Measurements from ENCODE around the gene SERPINE2.

Gene SERPINE2, protein sequence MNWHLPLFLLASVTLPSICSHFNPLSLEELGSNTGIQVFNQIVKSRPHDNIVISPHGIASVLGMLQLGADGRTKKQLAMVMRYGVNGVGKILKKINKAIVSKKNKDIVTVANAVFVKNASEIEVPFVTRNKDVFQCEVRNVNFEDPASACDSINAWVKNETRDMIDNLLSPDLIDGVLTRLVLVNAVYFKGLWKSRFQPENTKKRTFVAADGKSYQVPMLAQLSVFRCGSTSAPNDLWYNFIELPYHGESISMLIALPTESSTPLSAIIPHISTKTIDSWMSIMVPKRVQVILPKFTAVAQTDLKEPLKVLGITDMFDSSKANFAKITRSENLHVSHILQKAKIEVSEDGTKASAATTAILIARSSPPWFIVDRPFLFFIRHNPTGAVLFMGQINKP

DNA sequence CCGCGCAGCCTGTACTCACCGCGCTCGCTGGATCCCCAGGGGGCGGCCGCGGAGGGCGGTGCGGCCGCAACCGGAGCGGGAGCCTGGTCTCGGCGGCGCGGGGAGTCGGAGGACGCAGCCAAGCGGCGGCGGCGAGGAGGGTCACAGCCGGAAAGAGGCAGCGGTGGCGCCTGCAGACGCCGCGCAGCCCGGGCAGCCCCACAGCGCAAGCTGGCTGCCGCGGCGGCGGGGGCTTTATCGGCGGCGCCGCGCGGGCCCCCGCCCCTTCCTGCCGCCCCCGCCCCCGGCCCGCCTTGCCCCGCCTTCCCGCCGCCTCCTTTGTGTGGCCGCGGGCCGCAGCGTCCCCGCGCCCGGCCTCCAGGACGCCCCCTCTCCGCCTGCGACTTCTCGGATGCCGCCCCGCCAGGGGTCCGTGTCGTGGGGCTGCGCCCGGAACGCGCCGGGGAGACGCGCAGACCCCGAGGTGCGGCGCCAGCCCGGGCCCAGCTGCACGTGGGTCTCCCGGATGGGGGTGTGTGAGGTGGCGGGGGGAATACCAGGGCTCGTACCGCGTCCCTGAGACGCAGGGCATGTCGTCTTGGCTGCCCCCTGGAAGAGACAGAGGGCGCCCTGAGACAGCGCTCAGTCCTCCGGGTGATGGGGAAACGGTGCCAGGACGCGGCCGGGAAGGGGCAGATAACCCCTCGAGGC is at the start of gene SERPINE2:
Gene SERPINE2, minus strand, starts transcription at position 207 of the 690 bp plus-strand sequence. CDS start 37,386 bp downstream, outside the sequence.
- no peak for FAIRE-seq

DNA sequence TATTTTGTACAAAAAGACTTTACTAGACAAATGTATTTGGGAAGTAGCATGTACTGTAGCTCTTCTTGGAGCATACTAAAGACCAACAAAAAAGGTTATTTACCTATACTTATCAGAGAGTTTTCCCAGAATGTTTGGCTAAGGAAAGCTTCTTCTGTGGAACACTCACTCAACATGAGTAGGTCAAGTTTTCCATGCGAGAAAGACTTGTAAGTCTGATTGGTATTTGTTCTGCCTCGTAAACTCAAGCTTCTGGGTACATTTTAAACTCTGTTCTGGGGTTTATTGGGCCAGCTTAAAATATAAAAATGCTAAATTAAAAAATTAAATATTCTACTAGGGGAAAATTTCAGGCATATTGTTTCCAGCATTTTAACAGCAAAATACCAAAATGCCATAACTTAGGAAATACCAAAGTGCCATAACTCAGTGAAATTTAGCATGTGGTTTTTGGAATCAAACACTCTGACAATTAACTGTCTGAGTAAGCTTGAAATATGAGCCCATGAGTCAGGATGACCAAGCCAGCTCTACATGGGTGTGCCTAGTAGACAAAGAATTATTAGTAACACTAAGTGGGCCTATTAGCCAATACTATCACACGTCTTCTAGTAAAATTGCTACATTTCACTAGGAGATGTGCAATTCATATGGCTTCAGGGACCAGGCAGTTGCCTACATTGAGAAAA is 47.3 kb upstream of the SERPINE2 start:
- no peak for FAIRE-seq

DNA sequence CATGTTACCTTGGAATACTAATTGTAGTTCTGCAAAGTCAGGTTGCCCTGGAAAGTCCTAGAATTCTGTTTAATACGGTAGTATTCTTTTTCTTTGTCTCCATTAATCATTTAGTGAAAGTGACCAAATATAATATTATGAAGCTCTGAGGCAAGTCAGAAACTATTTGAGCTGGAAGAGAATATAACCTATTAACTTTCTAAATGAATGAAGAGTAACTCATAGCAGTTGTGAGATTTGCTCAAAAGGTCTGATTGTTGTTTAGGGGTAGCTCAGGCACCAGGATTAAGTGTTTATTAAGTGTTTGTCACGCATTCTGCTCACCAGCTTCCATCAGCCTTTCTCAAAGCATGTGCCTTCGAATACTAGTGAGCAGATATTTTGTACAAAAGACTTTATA is 46.7 kb upstream of the SERPINE2 start:
- no peak for FAIRE-seq

DNA sequence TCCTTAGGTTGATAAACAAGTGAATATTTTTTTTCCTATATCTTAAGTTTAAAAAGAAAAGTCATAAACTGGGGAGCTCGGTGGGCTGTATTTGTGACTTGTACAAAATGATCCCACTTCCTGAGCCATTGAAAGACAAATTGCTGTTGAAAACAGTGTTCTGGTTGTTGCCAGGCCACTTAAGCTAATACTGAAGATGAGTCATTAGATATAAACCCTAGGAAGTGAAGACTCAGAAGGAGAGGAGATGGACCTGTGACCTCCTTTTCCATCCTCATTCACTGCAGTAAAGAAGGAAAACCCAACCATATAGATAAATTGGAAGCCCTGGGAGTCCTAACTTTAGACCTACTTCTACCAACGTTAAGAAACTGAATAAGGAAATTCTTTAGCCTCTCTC is 46.2 kb upstream of the SERPINE2 start:
- no peak for FAIRE-seq

DNA sequence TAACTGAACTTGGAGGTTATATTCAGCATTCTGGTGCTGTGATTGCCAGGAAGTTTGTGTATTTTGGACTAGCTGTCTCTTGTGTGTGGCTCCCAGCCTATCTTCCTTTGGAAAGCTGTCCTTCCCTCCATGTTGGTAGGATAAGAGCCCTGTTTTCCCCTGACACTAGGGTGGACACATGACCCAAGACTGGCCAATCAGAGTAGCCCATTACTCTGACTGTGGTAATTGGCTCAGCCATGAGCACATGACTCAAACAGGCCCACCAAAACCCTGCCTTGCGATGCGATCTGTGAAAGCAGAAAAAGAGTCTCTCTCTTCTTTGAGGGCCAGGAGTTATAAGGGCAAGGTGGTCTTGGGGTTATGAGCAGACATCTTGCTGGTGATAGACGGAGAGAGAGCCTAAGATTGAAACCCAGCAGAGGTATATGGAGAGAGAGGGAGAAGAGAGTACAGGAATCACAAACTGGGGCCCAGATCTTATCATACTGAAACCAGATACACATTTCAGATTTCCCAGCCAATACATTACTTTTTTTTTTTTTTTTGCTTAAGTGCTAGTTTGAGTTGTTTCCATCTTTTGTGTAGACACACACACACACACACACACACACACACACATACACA is 45.3 kb upstream of the SERPINE2 start:
- no peak for FAIRE-seq

DNA sequence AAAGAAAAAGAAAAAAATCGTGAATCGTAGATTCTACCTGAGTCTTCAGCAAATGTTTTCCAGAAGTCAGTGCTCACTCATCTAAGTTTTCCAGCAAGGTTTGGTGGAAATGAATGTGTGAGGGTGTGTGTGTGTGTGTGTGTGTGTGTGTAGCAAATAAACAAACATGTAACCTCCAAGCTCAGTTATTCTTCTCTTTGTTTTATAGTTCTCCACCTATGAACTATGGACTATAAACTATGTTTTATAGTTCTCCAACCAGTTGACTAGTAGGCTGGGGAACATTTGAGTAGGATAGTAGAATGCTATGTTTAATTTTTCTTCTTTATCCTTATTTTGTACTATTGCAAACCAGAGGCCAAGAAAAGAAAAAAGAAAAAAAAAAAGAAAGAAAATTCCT is 44.6 kb upstream of the SERPINE2 start:
- no peak for FAIRE-seq

DNA sequence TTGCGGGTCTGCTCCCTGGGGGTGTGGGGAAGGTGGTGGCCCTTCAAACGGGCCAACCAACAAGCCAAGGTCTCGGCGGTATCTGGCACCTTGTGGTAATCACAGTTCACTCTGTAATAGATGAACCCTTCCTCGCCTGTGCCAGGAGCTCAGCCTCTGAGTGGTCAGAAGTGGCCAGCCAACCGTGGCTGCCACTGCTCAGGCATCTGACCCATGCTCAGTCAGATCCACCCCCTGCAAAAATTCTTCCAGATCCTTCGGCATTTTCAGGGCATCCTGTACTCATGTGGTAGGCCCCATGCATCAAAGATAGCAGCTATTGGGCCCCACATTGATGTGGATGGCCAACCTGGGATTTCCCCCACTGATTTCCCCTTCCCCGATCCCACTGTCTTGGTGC is 39.6 kb upstream of the SERPINE2 start:
- no peak for FAIRE-seq

DNA sequence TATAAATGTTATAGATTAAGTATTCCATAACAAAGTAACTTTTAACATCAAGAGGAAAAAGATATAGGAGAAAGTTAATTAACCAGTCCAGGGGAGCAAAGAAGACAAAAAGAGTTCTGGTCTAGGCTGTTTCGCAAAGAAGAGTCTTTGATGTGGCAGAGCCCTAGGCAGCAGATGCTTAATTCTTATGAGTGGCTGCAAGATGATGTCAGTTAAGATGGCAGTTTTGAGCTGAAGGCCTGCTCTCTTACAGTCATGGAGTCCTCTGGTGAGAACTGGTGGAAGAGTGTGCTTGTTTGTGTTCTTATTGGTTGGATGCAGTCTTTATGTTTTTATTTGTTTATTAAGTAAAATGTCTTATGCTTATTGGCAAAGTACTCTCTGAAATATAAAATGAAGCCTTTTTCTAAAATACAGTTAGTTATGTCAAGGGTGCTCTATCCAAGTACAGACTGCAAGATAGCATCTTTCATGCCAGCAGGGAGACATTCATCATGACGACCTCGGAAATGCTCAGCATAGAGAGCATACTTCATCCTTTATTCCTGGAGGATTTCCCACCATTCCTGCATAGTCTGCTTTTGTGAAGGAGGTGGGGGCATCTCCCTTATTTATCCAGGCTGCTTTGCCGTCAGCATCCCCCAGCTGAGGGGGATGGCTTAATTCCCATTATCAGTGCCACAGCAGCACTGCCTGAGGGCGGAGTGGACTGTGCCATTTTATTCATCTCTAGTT is 38.9 kb upstream of the SERPINE2 start:
- no peak for FAIRE-seq

DNA sequence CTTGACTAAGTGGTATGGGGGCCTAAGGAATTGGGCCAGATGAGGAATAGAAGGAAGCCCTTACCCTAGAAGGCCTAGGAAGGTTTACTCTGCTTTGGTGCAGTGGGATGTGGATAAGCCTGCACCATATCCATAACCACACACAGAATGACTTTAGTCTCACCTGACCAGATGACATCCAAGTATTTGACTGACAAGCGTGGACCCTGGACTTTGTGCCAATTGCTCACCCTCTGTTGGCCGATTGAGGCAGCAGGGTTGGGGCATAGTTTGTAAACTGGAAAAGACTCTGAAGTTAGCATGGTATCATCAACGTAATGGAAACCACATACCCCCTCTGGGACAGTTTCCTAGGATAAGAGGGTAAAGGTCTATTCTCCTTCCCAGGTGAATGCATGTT is 36.5 kb upstream of the SERPINE2 start:
- FAIRE-seq = no peak

DNA sequence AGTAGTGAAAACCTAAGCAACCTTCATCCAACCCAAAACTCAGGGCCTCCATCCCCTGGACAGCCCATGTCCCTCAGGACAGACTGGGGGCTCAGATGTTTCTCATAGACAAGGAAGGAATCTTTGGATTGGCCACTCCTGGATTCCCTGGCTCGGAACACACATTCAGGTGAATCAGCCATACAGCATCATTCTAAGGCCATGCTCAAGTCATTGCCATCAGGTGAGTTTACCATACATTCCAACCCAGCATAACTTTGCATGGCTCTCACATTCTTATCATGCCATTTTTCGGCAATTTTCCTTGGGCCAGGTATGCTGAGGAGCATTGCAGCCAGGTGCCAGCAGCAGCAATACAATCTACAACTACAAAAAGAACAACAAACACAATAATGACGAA is 34.6 kb upstream of the SERPINE2 start:
- FAIRE-seq = no peak

DNA sequence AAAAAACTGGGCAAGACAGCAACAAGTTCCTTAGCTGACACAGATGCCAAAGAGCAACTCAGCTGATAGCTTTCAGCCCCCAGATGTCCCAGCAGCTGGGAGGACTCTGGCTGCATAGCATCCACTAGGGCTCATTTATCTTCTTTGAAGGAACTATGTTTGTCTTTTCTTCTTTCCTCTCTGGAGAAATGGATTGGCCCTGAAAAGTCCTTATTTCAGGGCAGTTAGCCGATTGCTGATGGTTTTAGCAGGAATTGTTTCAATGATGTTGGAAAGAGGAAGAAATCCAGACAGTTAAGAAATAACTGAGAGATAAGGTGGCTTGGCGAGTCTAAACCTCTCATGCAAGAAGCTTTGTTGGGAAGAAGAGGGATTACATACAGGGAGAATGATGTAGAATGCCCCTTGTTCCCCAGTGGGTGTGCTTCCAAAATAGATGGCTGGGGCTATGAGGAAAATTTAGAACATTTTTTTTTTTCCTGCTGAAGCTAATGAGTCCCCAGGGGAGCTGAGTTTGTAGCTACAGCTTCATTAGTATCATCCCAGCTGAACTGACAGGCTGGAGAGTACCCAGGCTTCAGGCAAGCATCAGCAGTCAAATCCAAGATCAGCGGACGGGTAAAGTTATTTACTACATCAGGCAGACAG is 33.6 kb upstream of the SERPINE2 start:
- no peak for FAIRE-seq

DNA sequence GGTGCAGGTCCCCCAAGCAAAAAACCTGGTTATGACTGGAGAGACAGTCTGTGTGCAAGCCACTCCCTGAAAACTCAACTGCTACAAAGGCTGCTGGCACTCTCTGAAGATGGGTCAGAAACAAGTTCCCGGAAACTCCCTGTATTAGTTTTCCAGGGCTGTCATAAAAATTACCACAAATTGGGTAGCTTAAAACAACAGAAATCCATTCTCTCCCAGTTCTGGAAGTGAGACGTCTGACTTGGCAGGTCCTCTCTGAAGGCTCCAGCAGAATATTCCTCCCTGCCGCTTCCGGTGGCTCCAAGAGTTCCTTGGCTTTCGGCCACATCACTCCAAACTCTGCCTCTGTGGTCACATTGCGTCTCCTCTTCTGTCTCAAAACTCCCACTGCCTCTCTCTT is 30.1 kb upstream of the SERPINE2 start:
- no peak for FAIRE-seq

DNA sequence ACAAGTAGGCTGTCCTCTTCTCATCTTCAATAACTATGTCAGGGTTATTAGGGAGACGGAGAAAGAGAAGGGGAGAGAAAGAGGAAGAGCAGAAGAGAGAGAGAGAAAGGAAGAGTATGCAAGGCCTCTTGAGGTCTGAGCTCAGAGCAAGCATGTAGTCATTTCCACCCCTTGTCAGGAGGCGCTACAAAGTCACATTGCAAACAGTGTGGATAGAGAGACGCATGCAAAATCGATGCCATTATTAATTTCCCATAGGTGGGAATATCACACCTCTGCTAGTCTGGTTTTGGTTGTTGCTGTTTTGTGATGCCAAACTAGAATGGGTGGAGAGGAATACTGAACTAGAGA is 24.2 kb upstream of the SERPINE2 start:
- no peak for FAIRE-seq

DNA sequence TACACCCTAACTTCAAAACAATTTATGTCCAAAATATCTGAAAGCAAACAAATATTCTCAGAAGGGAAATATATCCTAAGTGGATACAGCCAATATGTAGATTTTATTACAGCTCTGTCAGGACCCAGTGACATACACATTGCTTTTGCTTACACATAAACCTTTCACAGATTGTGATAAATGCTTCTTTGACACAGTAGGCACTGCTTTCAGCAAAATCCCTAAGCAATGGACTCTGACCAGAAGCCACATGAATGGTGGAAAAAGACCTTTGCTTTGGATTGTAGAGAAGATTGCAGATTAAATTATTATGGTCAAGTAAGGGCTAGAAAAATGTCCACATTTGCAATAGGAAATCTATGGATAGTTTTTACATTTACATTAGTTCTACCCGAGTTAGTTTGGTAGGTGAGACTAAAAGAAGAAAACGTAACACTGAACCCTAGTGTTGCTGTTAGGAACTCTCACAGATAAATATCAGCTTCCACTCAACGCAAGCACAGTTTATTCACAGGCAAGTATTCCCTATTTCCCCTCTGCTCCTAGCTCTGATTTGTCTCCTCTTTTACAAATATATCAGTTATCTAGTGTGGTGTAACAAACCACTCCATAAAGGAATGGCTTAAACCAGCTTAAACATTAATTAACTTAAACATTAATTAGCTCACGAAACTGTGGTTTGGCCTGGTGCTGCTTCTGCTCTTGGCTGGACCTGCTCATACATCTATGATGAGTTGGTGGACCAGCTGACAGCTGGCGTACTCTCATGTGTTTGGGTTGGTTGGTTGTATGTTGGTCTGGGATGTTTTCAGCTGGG is 23.6 kb upstream of the SERPINE2 start:
- no peak for FAIRE-seq

DNA sequence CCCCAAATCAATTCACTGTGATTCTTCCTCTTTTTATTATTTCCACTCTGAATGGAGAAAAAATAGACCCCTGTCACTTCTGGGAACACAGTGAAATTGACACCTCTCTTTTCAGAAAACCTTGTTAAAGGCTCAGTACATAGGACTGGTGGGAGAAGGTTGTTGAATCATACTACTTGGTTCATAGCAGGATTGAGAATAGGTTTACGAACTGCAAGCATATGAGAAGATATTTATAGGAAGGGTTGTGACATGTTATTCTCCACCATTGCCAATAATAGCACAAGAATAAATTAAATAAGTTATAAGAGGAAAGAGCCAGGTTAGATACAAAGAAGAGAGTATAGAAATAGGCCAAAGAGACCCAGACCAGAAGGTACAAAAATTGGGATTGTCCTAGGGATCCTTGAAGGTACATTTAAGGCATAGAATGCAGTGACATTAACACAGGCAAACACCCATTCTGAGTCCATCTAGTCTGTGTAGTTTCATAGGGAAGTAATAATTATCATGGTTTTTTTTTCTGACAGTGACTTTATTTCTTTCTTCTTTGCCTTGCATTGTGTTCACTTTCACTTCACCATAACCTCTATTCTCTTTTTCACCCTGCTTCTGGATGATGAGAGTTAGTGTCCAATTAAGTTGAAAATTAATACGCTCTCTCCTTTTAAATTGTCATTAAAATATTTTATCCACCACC is 21.8 kb upstream of the SERPINE2 start:
- no peak for FAIRE-seq

DNA sequence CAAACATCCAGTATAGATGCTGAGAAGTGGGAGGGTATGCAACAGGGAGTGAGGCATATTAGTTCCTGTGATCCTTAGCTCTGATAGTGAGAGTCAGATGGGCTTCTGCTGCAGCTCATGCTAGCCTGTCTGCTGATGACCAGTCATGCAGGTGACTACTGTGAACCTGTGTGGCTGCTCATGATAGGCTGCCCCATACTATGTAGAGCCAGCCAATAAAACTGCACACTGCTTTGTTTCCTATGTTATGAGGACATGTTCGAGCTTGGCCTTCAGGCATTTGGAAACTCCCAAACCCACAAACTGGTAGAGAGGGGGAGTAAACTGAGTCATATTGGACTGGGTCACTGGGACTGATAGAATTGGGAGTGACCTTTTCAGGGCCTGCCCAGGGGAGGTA is 20.1 kb upstream of the SERPINE2 start:
- no peak for FAIRE-seq

DNA sequence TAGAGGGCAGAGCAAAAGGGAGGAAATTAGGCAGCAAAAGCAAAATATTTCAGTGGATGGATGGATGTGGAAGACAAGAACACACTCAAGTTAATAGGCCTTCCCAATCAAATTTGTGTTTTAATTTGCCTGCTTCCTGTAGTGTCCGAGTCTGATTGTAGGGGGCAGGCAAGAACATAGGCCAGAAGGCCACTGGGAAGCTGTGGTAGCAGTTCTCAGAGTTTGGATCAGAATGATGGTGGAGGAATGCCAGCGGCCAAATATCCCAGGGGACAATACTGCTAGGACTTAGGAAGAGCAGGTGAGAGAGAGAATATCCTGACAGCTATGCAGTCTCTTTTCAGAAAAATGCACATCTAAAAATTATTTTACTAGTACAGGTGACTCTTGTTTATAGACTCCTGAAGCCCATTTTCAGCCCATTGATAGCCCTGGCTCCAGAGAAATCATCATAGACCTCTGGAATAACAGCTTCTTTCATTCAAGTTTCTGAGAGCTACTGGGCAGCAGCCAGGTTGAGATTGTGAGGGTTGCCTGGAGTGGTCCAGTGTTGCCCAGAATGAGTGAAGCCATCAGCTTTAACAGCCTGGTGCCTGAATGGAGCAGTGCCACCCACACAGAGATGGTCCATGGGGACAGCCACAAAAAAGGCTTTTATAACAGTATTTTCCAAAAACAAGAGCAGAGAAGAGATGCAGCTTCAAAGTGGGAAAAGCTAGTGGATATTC is 19.1 kb upstream of the SERPINE2 start:
- no peak for FAIRE-seq

DNA sequence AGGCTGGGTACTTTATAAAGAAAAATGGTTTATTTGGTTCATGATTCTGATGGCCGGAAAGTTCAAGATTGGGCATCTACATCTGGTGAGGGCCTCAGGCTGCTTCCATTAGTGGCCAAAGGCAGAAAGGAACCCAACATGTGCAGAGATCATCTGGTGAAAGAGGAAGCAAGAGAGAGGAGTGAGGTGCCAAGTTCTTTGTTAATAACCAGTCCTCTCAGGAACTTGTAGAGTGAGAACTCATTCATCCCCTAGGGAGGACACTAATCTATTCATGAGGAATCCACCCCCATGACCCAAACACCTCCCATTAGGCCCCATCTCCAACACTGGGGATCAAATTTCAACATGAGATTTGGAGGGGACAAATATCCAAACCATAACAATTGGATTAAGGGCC is 17.8 kb upstream of the SERPINE2 start:
- FAIRE-seq = no peak

DNA sequence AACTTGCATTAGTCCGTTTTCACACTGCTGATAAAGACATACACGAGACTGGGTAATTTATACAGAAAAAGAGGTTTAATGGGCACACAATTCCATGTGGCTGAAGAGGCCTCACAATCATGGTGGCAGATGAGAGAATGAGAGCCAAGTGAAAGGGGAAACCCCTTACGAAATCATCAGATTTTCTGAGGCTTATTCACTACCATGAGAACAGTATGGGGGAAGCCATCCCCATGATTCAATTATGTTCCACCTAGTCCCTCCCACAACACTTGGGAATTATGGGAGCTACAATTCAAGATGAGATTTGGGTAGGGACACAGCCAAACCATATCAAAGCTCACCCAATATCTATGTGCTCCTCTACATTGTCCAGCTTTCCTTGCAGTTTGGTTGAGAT is 16.0 kb upstream of the SERPINE2 start:
- FAIRE-seq = no peak

DNA sequence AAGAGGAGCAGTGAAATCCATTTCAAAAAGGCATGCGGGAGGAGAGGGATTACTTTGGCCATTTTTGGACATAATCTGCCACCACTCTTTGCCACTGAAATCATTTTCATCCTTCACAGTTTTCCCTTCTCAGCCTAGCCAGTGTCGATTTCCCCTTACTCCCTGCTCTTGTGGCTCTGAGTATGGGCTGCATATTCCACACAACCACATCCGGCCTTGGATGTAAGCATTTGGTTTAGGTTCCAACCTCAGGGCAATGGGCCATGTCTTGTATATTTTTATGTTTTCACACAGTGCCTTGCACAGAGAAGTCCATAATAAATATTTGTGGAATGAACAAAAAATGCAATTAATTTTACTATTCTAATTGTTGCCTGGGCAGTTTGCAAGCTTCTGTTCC is 7.7 kb upstream of the SERPINE2 start:
- no peak for FAIRE-seq
